ENCODE data around the gene KRTAP4-5.

GRCh38 chr17:41144846-41145245, 4.8 kb downstream of the KRTAP4-5 start:
- TF ChIP-seq CTCF (IDR thresholded peaks at IDR 0.05; ENCODE audit: low read depth, low read length) (no peak), EZH2phosphoT487 (IDR thresholded peaks at IDR 0.05; ENCODE audit: low read depth) (no peak)
